Mammary epithelial cell (primary cell): ENCODE data around the gene GRID2.

ENCODE experiments used
- CTCF ChIP-seq, 2 donors: IDR thresholded peaks in 1 of 2; conservative IDR thresholded peaks in 1 of 2; 2 replicates each; pipeline ENCODE4 v1.5.1; 2011 to 2012; ENCODE audit warnings: inconsistent platforms in 2 of 2, low read length in 2 of 2, mild to moderate bottlenecking in 2 of 2, control low read depth in 1 of 2, low read depth in 1 of 2; ENCODE audit not compliant: insufficient read depth in 1 of 2; ENCODE audit errors: extremely low read depth in 1 of 2
- EZH2 ChIP-seq: IDR thresholded peaks from 2 replicates; pipeline ENCODE4 v1.6.1; 2012; ENCODE audit warnings: low read length, inconsistent platforms, borderline replicate concordance

GRCh38 chr4:92714640-92715039 is 410.9 kb downstream of the GRID2 start:
- TF ChIP-seq CTCF (conservative IDR thresholded peaks at IDR 0.05 in 1 of 2, IDR thresholded peaks at IDR 0.05 in 1 of 2; ENCODE audit: extremely low read depth in 1 of 2, insufficient read depth in 1 of 2, low read depth in 1 of 2, low read length in 2 of 2), result no peak
- no peak for TF ChIP-seq EZH2
